Jurkat, Clone E6-1 (cell line): ENCODE measurements around the gene FIBCD1.

Experiments used
- DNase-seq: peaks from one replicate; pipeline ENCODE4 v3.0.0-alpha.2; 2011; ENCODE audit warnings: low read depth, low spot score
- H3K4me3 ChIP-seq: 2 replicates; pipeline ENCODE4 v1.5.1; 2011; ENCODE audit warnings: mild to moderate bottlenecking, low read length, control low read depth, moderate library complexity

The FIBCD1 gene

GRCh38 chr9:130857864-130858738 is 80.9 kb downstream of the FIBCD1 start:
- DNase-seq: no peak
- no peak overlapping the region for H3K4me3 ChIP-seq

DNA sequence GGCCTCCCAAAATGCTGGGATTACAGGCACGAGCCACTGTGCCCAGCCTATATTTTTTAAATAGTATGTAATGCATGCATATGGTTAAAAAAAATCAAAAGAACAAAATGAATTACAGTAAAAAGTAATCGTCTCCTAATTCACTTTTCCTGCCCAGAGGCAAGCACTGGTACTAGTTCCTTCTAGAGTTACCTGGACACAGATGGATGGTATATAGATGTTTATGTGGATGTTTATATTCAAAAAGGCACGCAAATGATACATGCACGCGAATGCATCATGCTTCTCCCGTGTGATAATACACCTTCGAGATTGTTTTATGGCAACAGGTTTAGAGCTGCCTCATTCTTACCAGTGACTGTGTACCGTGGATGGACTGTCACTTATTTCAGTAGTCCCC is 82.6 kb downstream of the FIBCD1 start:
- H3K4me3 ChIP-seq: no peak overlapping the region
- no peak for DNase-seq

- no peak for DNase-seq
These were observed 84.2 kb downstream of the FIBCD1 start for GRCh38 chr9:130854835-130855234.

DNA sequence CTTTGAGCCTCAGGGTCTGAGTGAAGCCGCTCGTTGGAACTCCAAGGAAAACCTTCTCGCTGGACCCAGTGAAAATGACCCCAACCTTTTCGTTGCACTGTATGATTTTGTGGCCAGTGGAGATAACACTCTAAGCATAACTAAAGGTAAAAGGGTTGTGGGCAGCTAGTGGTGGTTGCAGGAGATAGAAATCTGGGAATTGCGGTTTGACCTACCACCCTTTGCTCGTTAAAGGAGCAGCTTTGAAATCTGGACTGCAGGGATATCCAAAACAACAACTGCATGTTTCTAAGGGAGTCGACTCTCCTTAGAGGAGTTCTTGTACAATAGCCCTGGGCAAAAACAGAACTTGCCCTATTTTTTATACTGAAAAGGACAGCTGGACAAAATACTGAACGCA is 85.0 kb downstream of the FIBCD1 start:
- no peak overlapping the region for H3K4me3 ChIP-seq
- DNase-seq: no peak

More at GRCh38 chr9:130854835-130855234, 84.2 kb downstream of the FIBCD1 start:
- no peak overlapping the region for H3K4me3 ChIP-seq

DNA sequence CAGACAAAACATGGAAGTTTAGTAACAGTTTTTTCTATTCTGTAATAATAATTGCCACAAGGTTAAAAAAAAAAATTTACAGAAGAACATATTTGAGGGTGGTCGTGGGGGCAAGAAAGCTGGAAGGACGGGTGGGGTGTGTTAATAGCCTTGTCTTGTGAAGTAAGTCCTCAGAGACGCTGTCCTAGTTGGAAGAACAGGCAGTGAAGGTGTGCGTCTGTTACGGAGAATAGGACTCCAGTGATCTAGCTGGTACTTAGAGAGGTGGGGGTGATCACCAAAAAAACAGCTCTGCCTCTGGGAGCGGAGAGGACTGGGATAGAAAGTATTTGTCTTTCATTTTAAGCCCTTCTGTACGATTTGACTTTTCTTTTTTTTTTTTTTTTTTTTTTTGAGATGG is 86.2 kb downstream of the FIBCD1 start:
- H3K4me3 ChIP-seq: no peak overlapping the region
- no peak for DNase-seq
